IMR-90 (cell line): ENCODE data around the gene TF. TPM values are rescaled to one million over a fixed set of nuclear protein-coding genes. Genes with fewer than 3 reads are reported as not detected.

Experiments
- ATAC-seq: fragments of 200-7000 bp; cut with Tn5 transposase; 2 replicates; pipeline ENCODE4 v1.9.1; 2020; ENCODE audit warnings: low read depth, mild to moderate bottlenecking, moderate library complexity
- BruUV-seq: library from RNA; stranded (reverse); fragments of 400-500 nt; replicated peaks from 2 replicates; lab custom pipeline; 2021; lab: Mats Ljungman, UMichigan
- CTCF ChIA-PET: fragments of 300-600 bp; formaldehyde crosslinking; extraction: SDS; loops from one replicate; lab custom pipeline; 2021; ENCODE audit warnings: antibody characterized with exemption; lab: Yijun Ruan, JAX
- POLR2A ChIA-PET: fragments of 300-600 bp; sonication (Branson Sonifier 250); formaldehyde crosslinking; loops from one replicate; lab custom pipeline; 2022; ENCODE audit warnings: antibody characterized with exemption; ENCODE audit not compliant: unreplicated experiment; lab: Charles Lee
- DNase-seq: peaks from one replicate; pipeline ENCODE4 v3.0.0; 2013
- H2AFZ ChIP-seq: replicated peaks from 2 replicates; pipeline ENCODE3; 2013; ENCODE audit warnings: low read length, mild to moderate bottlenecking; ENCODE audit not compliant: poor library complexity
- H2AK5ac ChIP-seq: 2 replicates; pipeline ENCODE4 v1.6.1; 2013; ENCODE audit warnings: low read depth, low read length, inconsistent platforms
- H2AK9ac ChIP-seq: replicated peaks from 2 replicates; pipeline ENCODE3; 2013; ENCODE audit warnings: mild to moderate bottlenecking, low read depth, low read length, moderate library complexity; ENCODE audit not compliant: poor library complexity
- H2BK120ac ChIP-seq: 2 replicates; pipeline ENCODE4 v1.6.1; 2013; ENCODE audit warnings: low read depth, low read length, inconsistent platforms
- H2BK15ac ChIP-seq: 3 replicates; pipeline ENCODE4 v1.6.1; 2013; ENCODE audit warnings: low read depth, low read length, inconsistent platforms
- H2BK20ac ChIP-seq: 2 replicates; pipeline ENCODE4 v1.6.1; 2013; ENCODE audit warnings: low read depth, mild to moderate bottlenecking, inconsistent platforms, low read length, moderate library complexity
- H2BK5ac ChIP-seq: 2 replicates; pipeline ENCODE4 v1.6.1; 2013; ENCODE audit warnings: mild to moderate bottlenecking, low read depth, low read length, inconsistent platforms; ENCODE audit not compliant: poor library complexity, severe bottlenecking
- H3K14ac ChIP-seq: replicated peaks from 2 replicates; pipeline ENCODE4 v1.6.1; 2013; ENCODE audit warnings: low read depth, low read length, inconsistent platforms
- H3K18ac ChIP-seq: 2 replicates; pipeline ENCODE4 v1.6.1; 2013; ENCODE audit warnings: low read depth, low read length, control low read depth
- H3K23ac ChIP-seq: 2 replicates; pipeline ENCODE4 v1.6.1; 2013; ENCODE audit warnings: low read depth, low read length, inconsistent platforms
- H3K27ac ChIP-seq: 2 replicates; pipeline ENCODE4 v1.5.1; 2013; ENCODE audit warnings: mild to moderate bottlenecking, control low read depth, low read length; ENCODE audit not compliant: insufficient read depth
- H3K27me3 ChIP-seq: 2 replicates; pipeline ENCODE4 v1.6.1; 2013; ENCODE audit warnings: low read length; ENCODE audit not compliant: control insufficient read depth, insufficient read depth
- H3K36me3 ChIP-seq: 2 replicates; pipeline ENCODE4 v1.6.1; 2013; ENCODE audit warnings: low read length, mixed read lengths; ENCODE audit not compliant: control insufficient read depth, insufficient read depth
- H3K4ac ChIP-seq: 2 replicates; pipeline ENCODE4 v1.6.1; 2013; ENCODE audit warnings: low read depth, low read length, inconsistent platforms
- H3K4me1 ChIP-seq: 2 replicates; pipeline ENCODE4 v1.6.1; 2013; ENCODE audit warnings: low read length, mixed read lengths; ENCODE audit not compliant: control insufficient read depth, insufficient read depth
- H3K4me2 ChIP-seq: 2 replicates; pipeline ENCODE4 v1.6.1; 2013; ENCODE audit warnings: low read depth, mild to moderate bottlenecking, control low read depth, low read length, moderate library complexity
- H3K4me3 ChIP-seq: 2 replicates; pipeline ENCODE4 v1.5.1; 2013; ENCODE audit warnings: low read depth, mild to moderate bottlenecking, control low read depth, low read length, moderate library complexity; ENCODE audit not compliant: insufficient read depth
- H3K56ac ChIP-seq: 2 replicates; pipeline ENCODE4 v1.6.1; 2013; ENCODE audit warnings: low read length, inconsistent platforms; ENCODE audit not compliant: insufficient read depth; ENCODE audit errors: extremely low read depth
- H3K79me1 ChIP-seq, 2 experiments: 2 replicates each; pipeline ENCODE4 v1.6.1; 2013; ENCODE audit warnings: low read length in 2 of 2, inconsistent platforms in 1 of 2, low read depth in 1 of 2
- H3K9ac ChIP-seq: 2 replicates; pipeline ENCODE4 v1.6.1; 2013; ENCODE audit warnings: low read depth, low read length, control low read depth
- H3K9me1 ChIP-seq: 2 replicates; pipeline ENCODE4 v1.6.1; 2013; ENCODE audit warnings: low read length, inconsistent platforms; ENCODE audit not compliant: insufficient read depth
- H3K9me3 ChIP-seq: 2 replicates; pipeline ENCODE4 v1.6.1; 2013; ENCODE audit warnings: low read length; ENCODE audit not compliant: control insufficient read depth, insufficient read depth
- H4K20me1 ChIP-seq: 2 replicates; pipeline ENCODE4 v1.6.1; 2013; ENCODE audit warnings: low read length, inconsistent platforms; ENCODE audit not compliant: insufficient read depth
- H4K5ac ChIP-seq: 2 replicates; pipeline ENCODE4 v1.6.1; 2013; ENCODE audit warnings: mild to moderate bottlenecking, low read depth, low read length, control low read depth
- H4K8ac ChIP-seq, 2 experiments: 2 replicates each; pipeline ENCODE4 v1.6.1; 2013; ENCODE audit warnings: low read depth in 2 of 2, low read length in 2 of 2, control low read depth in 1 of 2, inconsistent platforms in 1 of 2
- H4K91ac ChIP-seq: 2 replicates; pipeline ENCODE4 v1.6.1; 2013; ENCODE audit warnings: low read depth, low read length, inconsistent platforms; ENCODE audit not compliant: insufficient read depth
- BHLHE40 ChIP-seq: fragments of 150-350 bp; IDR thresholded peaks from 2 replicates; pipeline ENCODE4 v1.6.1; 2016; ENCODE audit warnings: mild to moderate bottlenecking, low read depth, low read length
- CHD1 ChIP-seq: IDR thresholded peaks from 2 replicates; pipeline ENCODE4 v1.6.1; 2012; ENCODE audit warnings: low read depth, low read length, improper control_type of control experiment
- CTCF ChIP-seq: conservative IDR thresholded peaks from 2 replicates; pipeline ENCODE4 v1.5.1; 2012; ENCODE audit warnings: mild to moderate bottlenecking, low read depth, low read length, improper control_type of control experiment
- ELK1 ChIP-seq: fragments of 150-350 bp; IDR thresholded peaks from 2 replicates; pipeline ENCODE4 v1.6.1; 2016; ENCODE audit warnings: low read depth, mild to moderate bottlenecking, low read length, moderate library complexity, borderline replicate concordance
- MAFK ChIP-seq: IDR thresholded peaks from 2 replicates; pipeline ENCODE4 v1.6.1; 2012; ENCODE audit warnings: low read depth, low read length, improper control_type of control experiment
- MAZ ChIP-seq: IDR thresholded peaks from 2 replicates; pipeline ENCODE4 v1.6.1; 2012; ENCODE audit warnings: low read depth, mild to moderate bottlenecking, low read length, improper control_type of control experiment, moderate library complexity, borderline replicate concordance
- POLR2A ChIP-seq: IDR thresholded peaks from 2 replicates; pipeline ENCODE4 v1.6.1; 2012; ENCODE audit warnings: mild to moderate bottlenecking, low read depth, low read length
- RAD21 ChIP-seq: IDR thresholded peaks from 2 replicates; pipeline ENCODE4 v1.6.1; 2012; ENCODE audit warnings: low read length, improper control_type of control experiment
- RFX5 ChIP-seq: IDR thresholded peaks from 2 replicates; pipeline ENCODE4 v1.8.0; 2012; ENCODE audit warnings: low read depth, mild to moderate bottlenecking, low read length, moderate library complexity
- WGBS, 2 experiments: methylation state at CpG; one replicate each; pipeline versions ENCODE4 v1.1.5 to v1.1.7; 2013; ENCODE audit warnings: missing lambda C conversion rate in 2 of 2; ENCODE audit not compliant: insufficient read length in 1 of 2; ENCODE audit errors: extremely low coverage in 2 of 2; 5-methylcytosine and 5-hydroxymethylcytosine counted together
- dilution Hi-C: fragments of 300-500 bp; cut with HindIII; formaldehyde crosslinking; loops from one replicate; pipeline ENCODE4 v1.14.3; 2018; ENCODE audit warnings: low sequenced_read_pairs; ENCODE audit not compliant: unreplicated experiment
- in situ Hi-C: fragments of 300-500 bp; cut with MboI; formaldehyde crosslinking; loops from 3 replicates; pipeline ENCODE4 v1.14.3; 2019; ENCODE audit warnings: low sequenced_read_pairs, inconsistent platforms, mixed read lengths
- intact Hi-C: fragments of 100-400 bp; cut with micrococcal nuclease; formaldehyde crosslinking; loops from 2 replicates; pipeline ENCODE4 v1.10.0; 2022
- polyA plus RNA-seq, 3 experiments: library from polyadenylated mRNA; depleted of rRNA; stranded (reverse); fragments of >200 nt; gene quantifications; 2 replicates each; pipeline ENCODE4 v1.2.3, GENCODE V29; 2012; ENCODE audit warnings: low replicate concordance in 1 of 3
- total RNA-seq: library from RNA; depleted of rRNA; stranded (reverse); fragments of >200 nt; gene quantifications from 2 replicates; pipeline ENCODE4 v1.2.3, GENCODE V29; 2012

Gene TF
- total and polyA plus RNA-seq, 2 of the 4 experiments (the other 2 are of a cell fraction): 0.07 TPM; not detected in 1

GRCh38 chr3:133838916-133839800 lies 93.0 kb downstream of the TF start:
- Histone ChIP-seq H3K4me1 (no peaks in the 10 kb centered on the region; the same call in 1 of the 2 replicates), H2BK5ac (no peak overlapping the region), H3K27me3 (peaks cover 4% of the 10 kb centered on the region; the same call in 1 of the 2 replicates), H3K27ac (no peak overlapping the region), H2BK15ac (no peak overlapping the region), H3K79me1 (no peaks in the 10 kb centered on the region), H4K5ac (no peak overlapping the region), H3K23ac (no peak overlapping the region), H3K4ac (no peak overlapping the region), H3K4me3 (no peak overlapping the region), H2AK9ac (no peak overlapping the region), H3K9me3 (no peaks in the 10 kb centered on the region), H2AFZ (no peak overlapping the region), H3K4me2 (no peak overlapping the region), H3K9me1 (no peaks in the 10 kb centered on the region), H4K20me1 (no peaks in the 10 kb centered on the region; the same call in 1 of the 2 replicates), H4K91ac (no peak overlapping the region), H2BK20ac (no peak overlapping the region), H3K9ac (no peak overlapping the region), H3K56ac (no peak overlapping the region), H4K8ac (no peak overlapping the region), H3K36me3 (no peaks in the 10 kb centered on the region), H3K18ac (no peak overlapping the region), H2BK120ac (no peak overlapping the region), H2AK5ac (no peak overlapping the region), H3K14ac (no peak overlapping the region)
- in situ Hi-C loops: no loop called here
- intact Hi-C loops: no loop called here
- no TSS peak for BruUV-seq
- CTCF ChIA-PET: no interaction called here
- dilution Hi-C loops: no loop called here
- TF ChIP-seq RFX5: no peak
- TF ChIP-seq BHLHE40: no peak
- no peak for TF ChIP-seq MAFK
- no peak for TF ChIP-seq MAZ
- no peak for TF ChIP-seq RAD21
- TF ChIP-seq ELK1: no peak
- TF ChIP-seq POLR2A: no peak
- no peak for TF ChIP-seq CTCF
- TF ChIP-seq CHD1: no peak
- POLR2A ChIA-PET: no interaction called here
- WGBS, 2 experiments: 79% methylated on average over 8 of the region's 12 CpGs; no CpG with 5 or more reads in 1 of the 2 experiments
- no peak for ATAC-seq
- no peak for DNase-seq
